PC-3 (cell line): Measurements from ENCODE around the gene RPL39. TPM values are rescaled to one million over a fixed set of nuclear protein-coding genes. Genes with fewer than 3 reads are reported as not detected.
A peak's percentile ranks its signal among the peaks of the same experiment; 100 is the strongest.

Experiments used
- ATAC-seq: fragments of 200-7000 bp; cut with Tn5 transposase; 2 replicates; pipeline ENCODE4 v1.9.1; 2020; ENCODE audit warnings: mild to moderate bottlenecking, moderate library complexity
- BruUV-seq: library from RNA; stranded (reverse); fragments of 400-500 nt; replicated peaks from 2 replicates; lab custom pipeline; 2021; lab: Mats Ljungman, UMichigan
- CTCF ChIA-PET: fragments of 300-600 bp; sonication (Branson Sonifier 250); formaldehyde crosslinking; loops from one replicate; lab custom pipeline; 2022; ENCODE audit warnings: antibody characterized with exemption; lab: Charles Lee
- POLR2A ChIA-PET: fragments of 300-600 bp; sonication (Branson Sonifier 250); formaldehyde crosslinking; loops from one replicate; lab custom pipeline; 2022; ENCODE audit warnings: antibody characterized with exemption; ENCODE audit not compliant: unreplicated experiment; lab: Charles Lee
- DNase-seq: peaks from one replicate; pipeline ENCODE4 v3.0.0-alpha.2; 2015
- H2AFZ ChIP-seq: fragments of 300-600 bp; sonication (generic); 2 replicates; pipeline ENCODE4 v1.6.0; 2016; ENCODE audit warnings: antibody characterized with exemption, low read length
- H3F3A ChIP-seq: fragments of 300-600 bp; sonication (generic); one replicate; pipeline ENCODE4 v1.6.0; 2017; ENCODE audit warnings: antibody characterized with exemption, low read length, control low read depth, mild to moderate bottlenecking; ENCODE audit not compliant: unreplicated experiment
- H3K27ac ChIP-seq: fragments of 300-600 bp; sonication (generic); 2 replicates; pipeline ENCODE4 v1.5.1; 2016; ENCODE audit warnings: mild to moderate bottlenecking, low read length
- H3K27me3 ChIP-seq: fragments of 300-600 bp; sonication (generic); 2 replicates; pipeline ENCODE4 v1.6.1; 2016; ENCODE audit warnings: low read length, mixed read lengths
- H3K36me3 ChIP-seq: fragments of 300-600 bp; sonication (generic); 2 replicates; pipeline ENCODE4 v1.6.1; 2016; ENCODE audit warnings: low read depth, mixed run types, low read length, mixed read lengths
- H3K4me1 ChIP-seq: fragments of 300-600 bp; sonication (generic); 2 replicates; pipeline ENCODE4 v1.5.1; 2016; ENCODE audit warnings: low read length; ENCODE audit not compliant: insufficient read depth
- H3K4me2 ChIP-seq: fragments of 300-600 bp; sonication (generic); 2 replicates; pipeline ENCODE4 v1.6.0; 2016; ENCODE audit warnings: low read length
- H3K4me3 ChIP-seq: fragments of 300-600 bp; sonication (generic); 2 replicates; pipeline ENCODE4 v1.5.1; 2016; ENCODE audit warnings: mild to moderate bottlenecking, low read length, mixed read lengths
- H3K79me2 ChIP-seq: fragments of 300-600 bp; sonication (generic); 2 replicates; pipeline ENCODE4 v1.6.1; 2017; ENCODE audit warnings: low read length, mixed read lengths
- H3K9ac ChIP-seq: fragments of 300-600 bp; sonication (generic); 2 replicates; pipeline ENCODE4 v1.6.0; 2016; ENCODE audit warnings: mild to moderate bottlenecking, low read length
- H3K9me2 ChIP-seq: fragments of 300-600 bp; sonication (generic); replicated peaks from 2 replicates; pipeline ENCODE4 v1.6.1; 2016; ENCODE audit warnings: mixed run types, low read length, mixed read lengths
- H3K9me3 ChIP-seq: fragments of 300-600 bp; sonication (generic); 2 replicates; pipeline ENCODE4 v1.6.1; 2016; ENCODE audit warnings: low read length, mixed read lengths
- H4K20me1 ChIP-seq: fragments of 300-600 bp; sonication (generic); 2 replicates; pipeline ENCODE4 v1.6.1; 2016; ENCODE audit warnings: low read length, mixed read lengths
- EZH2 ChIP-seq: fragments of 300-600 bp; sonication (generic); IDR thresholded peaks from one replicate; pipeline ENCODE4 v1.6.1; 2017; ENCODE audit warnings: antibody characterized with exemption, mild to moderate bottlenecking, low read length; ENCODE audit not compliant: unreplicated experiment
- EZH2phosphoT487 ChIP-seq: fragments of 300-600 bp; sonication (generic); IDR thresholded peaks from 2 replicates; pipeline ENCODE4 v1.6.1; 2018; ENCODE audit warnings: mild to moderate bottlenecking, antibody characterized with exemption, low read length, borderline replicate concordance
- intact Hi-C: fragments of 100-400 bp; cut with micrococcal nuclease; formaldehyde crosslinking; loops from 2 replicates; pipeline ENCODE4 v1.9.0; 2023
- total RNA-seq: library from RNA; depleted of rRNA; stranded (reverse); fragments of >200 nt; gene quantifications from 2 replicates; pipeline ENCODE4 v1.2.3, GENCODE V29; 2014
- TF ChIP-seq, protein P1 (sequence below): fragments of 300-600 bp; sonication (generic); conservative IDR thresholded peaks from 2 replicates; pipeline ENCODE4 v1.5.1; 2017; ENCODE audit warnings: antibody characterized with exemption, low read depth, mild to moderate bottlenecking, low read length

Gene RPL39
- total RNA-seq, 1 experiment from 2014 or later, result 1,578 TPM

DNA sequence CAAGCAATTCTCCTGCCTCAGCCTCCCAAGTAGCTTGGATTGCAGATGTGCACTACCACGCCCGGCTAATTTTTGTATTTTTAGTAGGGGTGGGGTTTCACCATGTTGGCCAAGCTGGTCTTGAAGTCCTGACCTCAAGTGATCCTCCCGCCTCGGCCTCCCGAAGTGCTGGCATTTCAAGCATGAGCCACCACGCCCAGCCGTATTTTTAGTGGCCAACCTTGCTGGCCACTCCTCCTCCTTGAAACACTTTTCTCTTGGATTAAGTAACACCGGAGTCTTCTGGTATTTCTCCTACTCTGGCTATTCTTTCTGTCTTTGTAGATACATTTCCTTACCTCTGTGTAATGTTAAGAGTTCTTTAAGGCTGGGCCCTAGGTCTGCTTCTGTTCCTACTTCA lies 11.1 kb upstream of the RPL39 start:
- H3F3A ChIP-seq, result no peaks in the 10 kb centered on the region

DNA sequence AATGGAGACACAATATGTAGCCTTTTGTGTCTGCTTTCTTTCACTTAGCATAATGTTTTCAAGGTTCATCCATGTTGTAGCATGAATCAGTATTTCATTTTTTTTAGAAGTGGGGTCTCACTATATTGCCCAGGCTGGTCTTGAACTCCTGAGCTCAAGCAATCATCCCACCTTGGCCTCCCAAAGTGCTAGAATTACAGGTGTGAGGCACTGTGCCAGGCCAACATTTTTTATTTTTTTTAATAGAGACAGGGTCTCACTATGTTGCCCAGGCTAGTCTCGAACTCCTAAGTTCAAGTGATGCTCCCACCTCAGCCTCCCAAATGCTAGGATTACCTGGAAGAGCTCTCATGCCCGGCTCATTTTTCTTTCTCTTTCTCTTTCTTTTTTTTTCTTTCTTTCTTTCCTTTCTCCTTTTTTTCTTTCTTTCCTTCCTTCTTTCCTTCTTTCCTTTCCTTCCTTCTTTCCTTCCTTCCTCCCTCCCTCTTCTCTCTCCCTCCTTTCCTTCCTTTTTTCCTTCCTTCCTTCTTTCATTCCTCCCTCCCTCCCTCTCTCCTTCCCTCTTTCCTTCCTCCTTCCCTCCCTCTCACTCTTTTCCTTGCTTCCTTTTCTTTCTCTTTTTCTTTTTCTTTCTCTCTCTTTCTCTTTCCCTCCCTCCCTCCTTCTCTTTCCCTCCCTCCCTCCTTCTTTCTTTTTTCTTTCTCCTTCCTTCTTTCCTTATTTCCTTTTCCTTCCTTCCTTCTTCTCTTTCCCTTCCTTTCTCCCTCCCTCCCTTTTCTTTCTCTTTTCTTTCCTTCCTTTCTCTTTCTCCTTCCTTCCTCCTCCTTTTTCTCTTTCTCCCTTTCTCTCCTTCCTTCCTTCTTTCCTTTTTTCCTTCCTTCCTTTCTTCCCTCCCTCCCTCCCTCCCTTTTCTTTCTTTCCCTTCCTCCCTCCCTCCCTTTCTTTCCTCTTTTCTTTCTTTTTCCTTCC lies 10.1 kb upstream of the RPL39 start:
- ChIA-PET CTCF (no interaction called here), POLR2A (interaction anchor here (0.8 kb wide), 1 partner anchor 9 kb away, joined by 3 read pairs; no protein-coding TSS in a partner anchor)
- Histone ChIP-seq H3K36me3 (no peaks in the 10 kb centered on the region), H3K4me1 (no peaks in the 10 kb centered on the region), H2AFZ (no peak overlapping the region), H3K4me2 (no peak overlapping the region), H3K9me3 (no peaks in the 10 kb centered on the region), H3K79me2 (no peaks in the 10 kb centered on the region), H3K27me3 (no peaks in the 10 kb centered on the region), H3K9me2 (no peaks in the 10 kb centered on the region), H3K9ac (no peak overlapping the region), H4K20me1 (no peaks in the 10 kb centered on the region), H3K4me3 (no peak overlapping the region), H3F3A (no peaks in the 10 kb centered on the region), H3K27ac (no peak overlapping the region)
- ATAC-seq, result no peak
- BruUV-seq, result no TSS peak
- no peak for DNase-seq
- TF ChIP-seq, protein P1, sequence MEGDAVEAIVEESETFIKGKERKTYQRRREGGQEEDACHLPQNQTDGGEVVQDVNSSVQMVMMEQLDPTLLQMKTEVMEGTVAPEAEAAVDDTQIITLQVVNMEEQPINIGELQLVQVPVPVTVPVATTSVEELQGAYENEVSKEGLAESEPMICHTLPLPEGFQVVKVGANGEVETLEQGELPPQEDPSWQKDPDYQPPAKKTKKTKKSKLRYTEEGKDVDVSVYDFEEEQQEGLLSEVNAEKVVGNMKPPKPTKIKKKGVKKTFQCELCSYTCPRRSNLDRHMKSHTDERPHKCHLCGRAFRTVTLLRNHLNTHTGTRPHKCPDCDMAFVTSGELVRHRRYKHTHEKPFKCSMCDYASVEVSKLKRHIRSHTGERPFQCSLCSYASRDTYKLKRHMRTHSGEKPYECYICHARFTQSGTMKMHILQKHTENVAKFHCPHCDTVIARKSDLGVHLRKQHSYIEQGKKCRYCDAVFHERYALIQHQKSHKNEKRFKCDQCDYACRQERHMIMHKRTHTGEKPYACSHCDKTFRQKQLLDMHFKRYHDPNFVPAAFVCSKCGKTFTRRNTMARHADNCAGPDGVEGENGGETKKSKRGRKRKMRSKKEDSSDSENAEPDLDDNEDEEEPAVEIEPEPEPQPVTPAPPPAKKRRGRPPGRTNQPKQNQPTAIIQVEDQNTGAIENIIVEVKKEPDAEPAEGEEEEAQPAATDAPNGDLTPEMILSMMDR, result no peak
- TF ChIP-seq EZH2phosphoT487, result no peak
- TF ChIP-seq EZH2, result no peak
- intact Hi-C loops, result no loop called here

More for the DNA sequence above, 11.1 kb upstream of the RPL39 start:
- Histone ChIP-seq H3K4me3 (no peak overlapping the region), H3K79me2 (no peaks in the 10 kb centered on the region), H2AFZ (no peak overlapping the region), H3K4me1 (no peaks in the 10 kb centered on the region), H3K9me2 (no peaks in the 10 kb centered on the region), H3K9me3 (no peaks in the 10 kb centered on the region), H3K9ac (no peak overlapping the region), H3K4me2 (no peak overlapping the region), H4K20me1 (no peaks in the 10 kb centered on the region), H3K36me3 (no peaks in the 10 kb centered on the region), H3K27me3 (no peaks in the 10 kb centered on the region), H3K27ac (no peak overlapping the region)
- CTCF ChIA-PET, result no interaction called here
- no TSS peak for BruUV-seq
- ATAC-seq (no peak), DNase-seq (no peak)
- POLR2A ChIA-PET, result no interaction called here
- TF ChIP-seq EZH2phosphoT487, result no peak
- no peak for TF ChIP-seq EZH2
- TF ChIP-seq, protein P1, result no peak
- intact Hi-C loops, result no loop called here

DNA sequence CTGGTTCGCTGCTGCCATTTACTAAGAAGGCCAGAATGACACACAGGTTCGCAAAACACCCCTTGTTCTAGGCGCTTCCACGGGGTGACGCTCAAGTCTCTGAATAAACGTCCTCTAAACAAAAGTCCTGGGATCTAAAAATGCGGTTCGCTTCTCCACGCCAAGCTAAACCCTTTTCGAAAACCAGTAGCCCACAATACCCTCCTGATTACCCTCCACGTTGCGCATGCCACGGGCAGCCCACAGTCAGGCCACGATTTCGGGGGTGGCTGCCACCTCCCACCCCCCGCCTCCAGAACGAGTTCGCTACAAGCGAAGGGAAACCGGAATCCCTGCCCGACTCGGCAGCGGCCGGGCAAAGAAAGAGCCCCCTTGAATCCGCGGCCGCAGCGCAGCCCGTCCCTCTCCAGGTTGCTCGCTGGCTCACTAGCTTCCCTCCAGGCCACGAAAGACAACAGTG lies 423 bp downstream of the RPL39 start:
- Histone ChIP-seq H2AFZ (peak overlapping the region; percentile 83; the same call in 1 of the 2 replicates), H3K4me2 (peak overlapping the region; percentile 99), H4K20me1 (peaks cover 46% of the 10 kb centered on the region), H3K4me1 (peaks cover 23% of the 10 kb centered on the region; the same call in 1 of the 2 replicates), H3K79me2 (peaks cover 70% of the 10 kb centered on the region), H3F3A (no peaks in the 10 kb centered on the region), H3K27ac (peak overlapping the region; percentile 85), H3K4me3 (peak overlapping the region; percentile 99), H3K9me3 (no peaks in the 10 kb centered on the region), H3K9ac (peak overlapping the region; percentile 99), H3K36me3 (peaks cover 37% of the 10 kb centered on the region), H3K27me3 (no peaks in the 10 kb centered on the region), H3K9me2 (no peaks in the 10 kb centered on the region)
- no peak for TF ChIP-seq EZH2
- TF ChIP-seq, protein P1, result peak; percentile 23; the same call in 1 of the 2 replicates
- DNase-seq (peak; percentile 12), ATAC-seq (peak; percentile 9)
- POLR2A ChIA-PET, result interaction anchor here (0.6 to 1.0 kb wide), 6 partner anchors 31 to 1497 kb away, joined by 3 to 5 read pairs (median 4); no protein-coding TSS in a partner anchor
- BruUV-seq, result TSS peak; percentile 61
- CTCF ChIA-PET, result interaction anchor here (0.7 to 1.0 kb wide), 2 partner anchors 36 to 62 kb away, joined by 5 to 8 read pairs; partner anchors contain the start of gene UPF3B
- intact Hi-C loops, result loop anchor here (2.0 to 5.0 kb wide), 2 partner anchors 62 to 81 kb away; partner anchors contain the start of genes NDUFA1, RNF113A and UPF3B
